ENCODE data around the gene XRN1.

GRCh38 chr3:142459096-142459495 is 11.3 kb upstream of the XRN1 start:
- TF ChIP-seq EZH2 (IDR thresholded peaks at IDR 0.05): no peak
- no peak for TF ChIP-seq POLR2AphosphoS5 (IDR thresholded peaks at IDR 0.05; ENCODE audit: borderline replicate concordance, low read depth, low read length)
- no peak for TF ChIP-seq FOXP2 (optimal IDR thresholded peaks at IDR 0.05; ENCODE audit: control extremely low read depth, extremely low read length, insufficient read depth)
